ENCODE data around the gene PNN. TPM values are rescaled to one million over a fixed set of nuclear protein-coding genes. Genes with fewer than 3 reads are reported as not detected.

The PNN gene
- total RNA-seq, 1 experiment from 2014 or later = 156 TPM

GRCh38 chr14:39179042-39179441 is 4.0 kb downstream of the PNN start:
- TF ChIP-seq, protein P1, sequence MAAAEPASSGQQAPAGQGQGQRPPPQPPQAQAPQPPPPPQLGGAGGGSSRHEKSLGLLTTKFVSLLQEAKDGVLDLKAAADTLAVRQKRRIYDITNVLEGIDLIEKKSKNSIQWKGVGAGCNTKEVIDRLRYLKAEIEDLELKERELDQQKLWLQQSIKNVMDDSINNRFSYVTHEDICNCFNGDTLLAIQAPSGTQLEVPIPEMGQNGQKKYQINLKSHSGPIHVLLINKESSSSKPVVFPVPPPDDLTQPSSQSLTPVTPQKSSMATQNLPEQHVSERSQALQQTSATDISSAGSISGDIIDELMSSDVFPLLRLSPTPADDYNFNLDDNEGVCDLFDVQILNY (CRISPR knock-in tag; IDR thresholded peaks at IDR 0.05) = no peak
- TF ChIP-seq, protein P2, sequence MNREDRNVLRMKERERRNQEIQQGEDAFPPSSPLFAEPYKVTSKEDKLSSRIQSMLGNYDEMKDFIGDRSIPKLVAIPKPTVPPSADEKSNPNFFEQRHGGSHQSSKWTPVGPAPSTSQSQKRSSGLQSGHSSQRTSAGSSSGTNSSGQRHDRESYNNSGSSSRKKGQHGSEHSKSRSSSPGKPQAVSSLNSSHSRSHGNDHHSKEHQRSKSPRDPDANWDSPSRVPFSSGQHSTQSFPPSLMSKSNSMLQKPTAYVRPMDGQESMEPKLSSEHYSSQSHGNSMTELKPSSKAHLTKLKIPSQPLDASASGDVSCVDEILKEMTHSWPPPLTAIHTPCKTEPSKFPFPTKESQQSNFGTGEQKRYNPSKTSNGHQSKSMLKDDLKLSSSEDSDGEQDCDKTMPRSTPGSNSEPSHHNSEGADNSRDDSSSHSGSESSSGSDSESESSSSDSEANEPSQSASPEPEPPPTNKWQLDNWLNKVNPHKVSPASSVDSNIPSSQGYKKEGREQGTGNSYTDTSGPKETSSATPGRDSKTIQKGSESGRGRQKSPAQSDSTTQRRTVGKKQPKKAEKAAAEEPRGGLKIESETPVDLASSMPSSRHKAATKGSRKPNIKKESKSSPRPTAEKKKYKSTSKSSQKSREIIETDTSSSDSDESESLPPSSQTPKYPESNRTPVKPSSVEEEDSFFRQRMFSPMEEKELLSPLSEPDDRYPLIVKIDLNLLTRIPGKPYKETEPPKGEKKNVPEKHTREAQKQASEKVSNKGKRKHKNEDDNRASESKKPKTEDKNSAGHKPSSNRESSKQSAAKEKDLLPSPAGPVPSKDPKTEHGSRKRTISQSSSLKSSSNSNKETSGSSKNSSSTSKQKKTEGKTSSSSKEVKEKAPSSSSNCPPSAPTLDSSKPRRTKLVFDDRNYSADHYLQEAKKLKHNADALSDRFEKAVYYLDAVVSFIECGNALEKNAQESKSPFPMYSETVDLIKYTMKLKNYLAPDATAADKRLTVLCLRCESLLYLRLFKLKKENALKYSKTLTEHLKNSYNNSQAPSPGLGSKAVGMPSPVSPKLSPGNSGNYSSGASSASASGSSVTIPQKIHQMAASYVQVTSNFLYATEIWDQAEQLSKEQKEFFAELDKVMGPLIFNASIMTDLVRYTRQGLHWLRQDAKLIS (CRISPR knock-in tag; IDR thresholded peaks at IDR 0.05; ENCODE audit: borderline replicate concordance) = no peak
- TF ChIP-seq, protein P3, sequence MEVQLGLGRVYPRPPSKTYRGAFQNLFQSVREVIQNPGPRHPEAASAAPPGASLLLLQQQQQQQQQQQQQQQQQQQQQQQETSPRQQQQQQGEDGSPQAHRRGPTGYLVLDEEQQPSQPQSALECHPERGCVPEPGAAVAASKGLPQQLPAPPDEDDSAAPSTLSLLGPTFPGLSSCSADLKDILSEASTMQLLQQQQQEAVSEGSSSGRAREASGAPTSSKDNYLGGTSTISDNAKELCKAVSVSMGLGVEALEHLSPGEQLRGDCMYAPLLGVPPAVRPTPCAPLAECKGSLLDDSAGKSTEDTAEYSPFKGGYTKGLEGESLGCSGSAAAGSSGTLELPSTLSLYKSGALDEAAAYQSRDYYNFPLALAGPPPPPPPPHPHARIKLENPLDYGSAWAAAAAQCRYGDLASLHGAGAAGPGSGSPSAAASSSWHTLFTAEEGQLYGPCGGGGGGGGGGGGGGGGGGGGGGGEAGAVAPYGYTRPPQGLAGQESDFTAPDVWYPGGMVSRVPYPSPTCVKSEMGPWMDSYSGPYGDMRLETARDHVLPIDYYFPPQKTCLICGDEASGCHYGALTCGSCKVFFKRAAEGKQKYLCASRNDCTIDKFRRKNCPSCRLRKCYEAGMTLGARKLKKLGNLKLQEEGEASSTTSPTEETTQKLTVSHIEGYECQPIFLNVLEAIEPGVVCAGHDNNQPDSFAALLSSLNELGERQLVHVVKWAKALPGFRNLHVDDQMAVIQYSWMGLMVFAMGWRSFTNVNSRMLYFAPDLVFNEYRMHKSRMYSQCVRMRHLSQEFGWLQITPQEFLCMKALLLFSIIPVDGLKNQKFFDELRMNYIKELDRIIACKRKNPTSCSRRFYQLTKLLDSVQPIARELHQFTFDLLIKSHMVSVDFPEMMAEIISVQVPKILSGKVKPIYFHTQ (CRISPR knock-in tag; IDR thresholded peaks at IDR 0.05) = no peak
- TF ChIP-seq ZNF138 (CRISPR knock-in tag; conservative IDR thresholded peaks at IDR 0.05) (no peak), ZNF281 (CRISPR knock-in tag; IDR thresholded peaks at IDR 0.05) (no peak)
- TF ChIP-seq, protein P4, sequence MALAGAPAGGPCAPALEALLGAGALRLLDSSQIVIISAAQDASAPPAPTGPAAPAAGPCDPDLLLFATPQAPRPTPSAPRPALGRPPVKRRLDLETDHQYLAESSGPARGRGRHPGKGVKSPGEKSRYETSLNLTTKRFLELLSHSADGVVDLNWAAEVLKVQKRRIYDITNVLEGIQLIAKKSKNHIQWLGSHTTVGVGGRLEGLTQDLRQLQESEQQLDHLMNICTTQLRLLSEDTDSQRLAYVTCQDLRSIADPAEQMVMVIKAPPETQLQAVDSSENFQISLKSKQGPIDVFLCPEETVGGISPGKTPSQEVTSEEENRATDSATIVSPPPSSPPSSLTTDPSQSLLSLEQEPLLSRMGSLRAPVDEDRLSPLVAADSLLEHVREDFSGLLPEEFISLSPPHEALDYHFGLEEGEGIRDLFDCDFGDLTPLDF (CRISPR knock-in tag; IDR thresholded peaks at IDR 0.05) = no peak
- Mint-ChIP-seq H3K27me3 (ENCODE audit: low read depth) (no peaks in the 10 kb centered on the region), H3K4me3 (no peak overlapping the region), H3K27ac (peak overlapping the region; percentile 22), H3K36me3 (peaks cover 16% of the 10 kb centered on the region), H3K4me1 (peaks cover 22% of the 10 kb centered on the region), H3K9me3 (no peaks in the 10 kb centered on the region)
- DNase-seq (ENCODE audit: low spot score) = no peak
- ChIA-PET CTCF (no interaction called here), POLR2A (interaction anchor here (0.7 to 1.8 kb wide), 2 partner anchors 9 to 24 kb away, joined by 4 to 8 read pairs; partner anchors contain the start of gene TRAPPC6B)
- ATAC-seq = no peak

- ChIA-PET POLR2A (no interaction called here), CTCF (interaction anchor here (1.0 kb wide), 1 partner anchor 11 kb away, joined by 4 read pairs; the partner anchor contains the start of gene TRAPPC6B)
- Mint-ChIP-seq H3K27me3 (ENCODE audit: low read depth) (no peaks in the 10 kb centered on the region), H3K4me3 (no peak overlapping the region), H3K27ac (no peak overlapping the region), H3K36me3 (peaks cover 25% of the 10 kb centered on the region), H3K4me1 (peaks cover 21% of the 10 kb centered on the region), H3K9me3 (no peaks in the 10 kb centered on the region)
- TF ChIP-seq ZNF671 (CRISPR knock-in tag; IDR thresholded peaks at IDR 0.05) (0 out of 2 replicates have a peak, but pooled peaks have one; percentile 6), ZNF232 (CRISPR knock-in tag; IDR thresholded peaks at IDR 0.05) (no peak)
- ATAC-seq (no peak), DNase-seq (ENCODE audit: low spot score) (no peak)
Observed at GRCh38 chr14:39180553-39180952, 5.5 kb downstream of the PNN start.

All from WTC11 (cell line).